Mesodermal cell (in vitro differentiated cells): ENCODE results near the gene CASQ1.

Experiments used
- H3K27ac ChIP-seq: 2 replicates; pipeline ENCODE4 v1.7.0; 2013; ENCODE audit warnings: mild to moderate bottlenecking, low read depth, low read length, moderate library complexity; ENCODE audit not compliant: severe bottlenecking
- H3K36me3 ChIP-seq: 2 replicates; pipeline ENCODE4 v1.7.1; 2013; ENCODE audit warnings: mild to moderate bottlenecking, low read length, moderate library complexity; ENCODE audit not compliant: control insufficient read depth, insufficient read depth
- H3K4me1 ChIP-seq: one replicate; pipeline ENCODE4 v1.7.1; 2013; ENCODE audit warnings: mild to moderate bottlenecking, low read length; ENCODE audit not compliant: insufficient read depth, control insufficient read depth, poor library complexity, severe bottlenecking
- H3K4me3 ChIP-seq: 2 replicates; pipeline ENCODE4 v1.7.0; 2013; ENCODE audit warnings: low read length, control low read depth, mild to moderate bottlenecking; ENCODE audit not compliant: insufficient read depth, poor library complexity, severe bottlenecking; ENCODE audit errors: extremely low read depth
- H3K9me3 ChIP-seq: 2 replicates; pipeline ENCODE4 v1.7.1; 2013; ENCODE audit warnings: mild to moderate bottlenecking, low read length, moderate library complexity; ENCODE audit not compliant: control insufficient read depth
- WGBS, 2 experiments: methylation state at CpG; one replicate each; pipeline ENCODE4 v1.1.5; 2013; ENCODE audit warnings: missing lambda C conversion rate in 2 of 2; ENCODE audit not compliant: insufficient coverage in 2 of 2; 5-methylcytosine and 5-hydroxymethylcytosine counted together

The CASQ1 gene

GRCh38 chr1:160158031-160158430 is 32.3 kb upstream of the CASQ1 start:
- 40 to 81% methylated on average over 1 to 2 of the region's 3 CpGs for WGBS, 2 experiments
- Histone ChIP-seq H3K36me3 (no peaks in the 10 kb centered on the region), H3K9me3 (no peaks in the 10 kb centered on the region), H3K4me3 (no peak overlapping the region), H3K4me1 (no peaks in the 10 kb centered on the region), H3K27ac (no peak overlapping the region)

GRCh38 chr1:160158534-160158933 is 31.8 kb upstream of the CASQ1 start:
- Histone ChIP-seq H3K4me3 (no peak overlapping the region), H3K4me1 (no peaks in the 10 kb centered on the region), H3K36me3 (no peaks in the 10 kb centered on the region), H3K9me3 (no peaks in the 10 kb centered on the region), H3K27ac (no peak overlapping the region)
- 73 to 90% methylated on average over 3 of the region's 4 CpGs for WGBS, 2 experiments

DNA sequence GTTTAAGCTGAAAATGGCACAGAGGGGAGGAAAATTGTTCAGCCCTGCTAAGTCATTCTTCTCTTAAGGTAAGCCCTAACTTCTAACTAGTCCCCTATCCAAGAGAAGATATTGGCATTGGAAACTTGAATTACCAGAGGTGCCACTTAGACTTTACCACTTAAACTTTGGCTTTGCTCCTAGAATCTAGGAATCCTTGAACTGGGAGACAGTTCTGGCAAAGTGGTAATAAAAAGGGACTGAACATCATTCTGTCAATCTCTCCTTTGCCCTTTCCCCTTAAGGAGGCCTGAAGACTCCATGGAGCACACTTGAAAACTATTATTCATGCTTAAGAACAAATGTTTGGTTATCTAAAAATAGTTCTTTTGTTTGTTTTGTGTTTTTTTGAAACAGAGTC is 30.5 kb upstream of the CASQ1 start:
- H3K27ac ChIP-seq: no peak overlapping the region

GRCh38 chr1:160161965-160162705 is 28.2 kb upstream of the CASQ1 start:
- Histone ChIP-seq H3K36me3 (no peaks in the 10 kb centered on the region), H3K4me1 (no peaks in the 10 kb centered on the region), H3K9me3 (no peaks in the 10 kb centered on the region), H3K4me3 (no peak overlapping the region), H3K27ac (no peak overlapping the region)
- 29 to 67% methylated on average over 1 to 3 of the region's 6 CpGs for WGBS, 2 experiments

More for the DNA sequence above, 30.5 kb upstream of the CASQ1 start:
- no peaks in the 10 kb centered on the region for H3K36me3 ChIP-seq
- H3K4me3 ChIP-seq: no peak overlapping the region
- H3K9me3 ChIP-seq: no peaks in the 10 kb centered on the region
- no peaks in the 10 kb centered on the region for H3K4me1 ChIP-seq

GRCh38 chr1:160162931-160163330 is 27.4 kb upstream of the CASQ1 start:
- H3K27ac ChIP-seq: no peak overlapping the region
- H3K9me3 ChIP-seq: no peaks in the 10 kb centered on the region
- WGBS, 2 experiments: 88 to 89% methylated on average over 2 of the region's 2 CpGs
- H3K4me3 ChIP-seq: no peak overlapping the region
- no peaks in the 10 kb centered on the region for H3K36me3 ChIP-seq
- H3K4me1 ChIP-seq: no peaks in the 10 kb centered on the region

GRCh38 chr1:160163615-160164014 is 26.8 kb upstream of the CASQ1 start:
- WGBS, 2 experiments: 86% methylated on average over 1 of the region's 1 CpG; no CpG with 5 or more reads in 1 of the 2 experiments
- no peaks in the 10 kb centered on the region for H3K36me3 ChIP-seq
- H3K27ac ChIP-seq: no peak overlapping the region
- no peak overlapping the region for H3K4me3 ChIP-seq
- H3K4me1 ChIP-seq: no peaks in the 10 kb centered on the region
- no peaks in the 10 kb centered on the region for H3K9me3 ChIP-seq

GRCh38 chr1:160164121-160164520 is 26.3 kb upstream of the CASQ1 start:
- no peaks in the 10 kb centered on the region for H3K36me3 ChIP-seq
- WGBS, 2 experiments: 96 to 98% methylated on average over 8 to 9 of the region's 10 CpGs
- no peak overlapping the region for H3K4me3 ChIP-seq
- peaks cover 4% of the 10 kb centered on the region for H3K4me1 ChIP-seq
- H3K9me3 ChIP-seq: no peaks in the 10 kb centered on the region
- no peak overlapping the region for H3K27ac ChIP-seq

- no peaks in the 10 kb centered on the region for H3K36me3 ChIP-seq
- 89 to 92% methylated on average over 9 to 12 of the region's 12 CpGs for WGBS, 2 experiments
- no peak overlapping the region for H3K27ac ChIP-seq
- no peak overlapping the region for H3K4me3 ChIP-seq
- peaks cover 6% of the 10 kb centered on the region for H3K4me1 ChIP-seq
- no peaks in the 10 kb centered on the region for H3K9me3 ChIP-seq
These were observed 24.1 kb upstream of the CASQ1 start for GRCh38 chr1:160166166-160166868.

- no peak overlapping the region for H3K4me3 ChIP-seq
- peaks cover 12% of the 10 kb centered on the region for H3K4me1 ChIP-seq
- no peaks in the 10 kb centered on the region for H3K36me3 ChIP-seq
- 63 to 100% methylated on average over 1 of the region's 4 CpGs for WGBS, 2 experiments
- H3K27ac ChIP-seq: no peak overlapping the region
- H3K9me3 ChIP-seq: no peaks in the 10 kb centered on the region
These were observed 23.3 kb upstream of the CASQ1 start for GRCh38 chr1:160167056-160167455.

GRCh38 chr1:160167580-160167979 is 22.8 kb upstream of the CASQ1 start:
- Histone ChIP-seq H3K27ac (no peak overlapping the region), H3K36me3 (no peaks in the 10 kb centered on the region), H3K4me1 (peaks cover 12% of the 10 kb centered on the region), H3K4me3 (no peak overlapping the region), H3K9me3 (no peaks in the 10 kb centered on the region)
- 97 to 99% methylated on average over 3 to 4 of the region's 6 CpGs for WGBS, 2 experiments

GRCh38 chr1:160168016-160168415 is 22.4 kb upstream of the CASQ1 start:
- H3K9me3 ChIP-seq: no peaks in the 10 kb centered on the region
- peaks cover 12% of the 10 kb centered on the region for H3K4me1 ChIP-seq
- no peaks in the 10 kb centered on the region for H3K36me3 ChIP-seq
- 94 to 100% methylated on average over 1 to 5 of the region's 5 CpGs for WGBS, 2 experiments
- H3K4me3 ChIP-seq: no peak overlapping the region
- no peak overlapping the region for H3K27ac ChIP-seq
